ENCODE results near the gene MINDY4. TPM values are rescaled to one million over a fixed set of nuclear protein-coding genes. Genes with fewer than 3 reads are reported as not detected.

Gene MINDY4
- total RNA-seq, 1 experiment from 2014 or later, result 9.2 TPM

- no TSS peak for BruUV-seq (replicated peaks)
- H3K27ac Mint-ChIP-seq (ENCODE audit: low read depth, unreplicated experiment), result no peak overlapping the region
- intact Hi-C loops (cut with micrococcal nuclease), result no loop called here
- no peaks in the 10 kb centered on the region for H3K36me3 Mint-ChIP-seq (ENCODE audit: insufficient read depth, unreplicated experiment)
- H3K4me3 Mint-ChIP-seq (ENCODE audit: unreplicated experiment), result no peak overlapping the region
- ChIA-PET POLR2A (no interaction called here), CTCF (interaction anchor here (3.8 kb wide), 1 partner anchor 28 kb away, joined by 13 read pairs; no protein-coding TSS in a partner anchor)
- no peak for DNase-seq (ENCODE audit: unreplicated experiment)
- H3K4me1 Mint-ChIP-seq (ENCODE audit: insufficient read depth, unreplicated experiment), result peaks cover 13% of the 10 kb centered on the region
- H3K27me3 Mint-ChIP-seq (ENCODE audit: insufficient read depth, unreplicated experiment), result no peaks in the 10 kb centered on the region
- no peaks in the 10 kb centered on the region for H3K9me3 Mint-ChIP-seq (ENCODE audit: unreplicated experiment)
- TF ChIP-seq, protein P1, sequence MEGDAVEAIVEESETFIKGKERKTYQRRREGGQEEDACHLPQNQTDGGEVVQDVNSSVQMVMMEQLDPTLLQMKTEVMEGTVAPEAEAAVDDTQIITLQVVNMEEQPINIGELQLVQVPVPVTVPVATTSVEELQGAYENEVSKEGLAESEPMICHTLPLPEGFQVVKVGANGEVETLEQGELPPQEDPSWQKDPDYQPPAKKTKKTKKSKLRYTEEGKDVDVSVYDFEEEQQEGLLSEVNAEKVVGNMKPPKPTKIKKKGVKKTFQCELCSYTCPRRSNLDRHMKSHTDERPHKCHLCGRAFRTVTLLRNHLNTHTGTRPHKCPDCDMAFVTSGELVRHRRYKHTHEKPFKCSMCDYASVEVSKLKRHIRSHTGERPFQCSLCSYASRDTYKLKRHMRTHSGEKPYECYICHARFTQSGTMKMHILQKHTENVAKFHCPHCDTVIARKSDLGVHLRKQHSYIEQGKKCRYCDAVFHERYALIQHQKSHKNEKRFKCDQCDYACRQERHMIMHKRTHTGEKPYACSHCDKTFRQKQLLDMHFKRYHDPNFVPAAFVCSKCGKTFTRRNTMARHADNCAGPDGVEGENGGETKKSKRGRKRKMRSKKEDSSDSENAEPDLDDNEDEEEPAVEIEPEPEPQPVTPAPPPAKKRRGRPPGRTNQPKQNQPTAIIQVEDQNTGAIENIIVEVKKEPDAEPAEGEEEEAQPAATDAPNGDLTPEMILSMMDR (IDR thresholded peaks at IDR 0.05; ENCODE audit: unreplicated experiment), result no peak
Observed at GRCh38 chr7:30911133-30911532, 139.9 kb downstream of the MINDY4 start.

DNA sequence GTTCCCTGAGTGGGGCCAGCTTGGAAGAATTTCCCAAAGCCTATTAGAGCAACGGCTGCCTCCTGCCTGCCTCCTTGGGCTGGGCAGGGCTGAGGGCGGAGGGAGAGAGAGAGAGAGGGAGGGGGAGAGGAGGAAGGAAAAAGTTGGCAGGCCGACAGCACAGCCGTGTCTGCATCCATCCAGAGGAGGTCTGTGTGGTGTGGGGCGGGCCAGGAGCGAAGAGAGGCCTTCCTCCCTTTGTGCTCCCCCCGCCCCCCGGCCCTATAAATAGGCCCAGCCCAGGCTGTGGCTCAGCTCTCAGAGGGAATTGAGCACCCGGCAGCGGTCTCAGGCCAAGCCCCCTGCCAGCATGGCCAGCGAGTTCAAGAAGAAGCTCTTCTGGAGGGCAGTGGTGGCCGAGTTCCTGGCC is 140.3 kb downstream of the MINDY4 start, which contains the start of gene AQP1:
TSS of gene AQP1 (plus strand) at position 293 of the 409 bp plus-strand sequence. CDS start at position 350, 57 bp downstream.
- Mint-ChIP-seq H3K27me3 (ENCODE audit: insufficient read depth, unreplicated experiment) (no peaks in the 10 kb centered on the region), H3K4me3 (ENCODE audit: unreplicated experiment) (no peak within 1 kb of the TSS), H3K9me3 (ENCODE audit: unreplicated experiment) (no peaks in the 10 kb centered on the region), H3K27ac (ENCODE audit: low read depth, unreplicated experiment) (no peak within 1 kb of the TSS), H3K36me3 (ENCODE audit: insufficient read depth, unreplicated experiment) (no peaks in the 10 kb centered on the region), H3K4me1 (ENCODE audit: insufficient read depth, unreplicated experiment) (peaks cover 9% of the 10 kb centered on the region)
- CTCF ChIA-PET, result no interaction called here
- no peak for DNase-seq (ENCODE audit: unreplicated experiment)
- POLR2A ChIA-PET, result no interaction called here
- no TSS peak for BruUV-seq (replicated peaks)
- intact Hi-C loops (cut with micrococcal nuclease), result no loop called here
- TF ChIP-seq, protein P1 (IDR thresholded peaks at IDR 0.05; ENCODE audit: unreplicated experiment), result no peak

- TF ChIP-seq, protein P1 (IDR thresholded peaks at IDR 0.05; ENCODE audit: unreplicated experiment), result no peak
- H3K36me3 Mint-ChIP-seq (ENCODE audit: insufficient read depth, unreplicated experiment), result no peaks in the 10 kb centered on the region
- no TSS peak for BruUV-seq (replicated peaks)
- DNase-seq (ENCODE audit: unreplicated experiment), result no peak
- CTCF ChIA-PET, result interaction anchor here (0.8 kb wide), 1 partner anchor 72 kb away, joined by 3 read pairs; no protein-coding TSS in a partner anchor
- POLR2A ChIA-PET, result no interaction called here
- H3K4me3 Mint-ChIP-seq (ENCODE audit: unreplicated experiment), result no peak overlapping the region
- no peak overlapping the region for H3K27ac Mint-ChIP-seq (ENCODE audit: low read depth, unreplicated experiment)
- intact Hi-C loops (cut with micrococcal nuclease), result no loop called here
- H3K9me3 Mint-ChIP-seq (ENCODE audit: unreplicated experiment), result no peaks in the 10 kb centered on the region
- H3K27me3 Mint-ChIP-seq (ENCODE audit: insufficient read depth, unreplicated experiment), result no peaks in the 10 kb centered on the region
- peaks cover 8% of the 10 kb centered on the region for H3K4me1 Mint-ChIP-seq (ENCODE audit: insufficient read depth, unreplicated experiment)
Observed at GRCh38 chr7:30912021-30912730, 141.0 kb downstream of the MINDY4 start.

DNA sequence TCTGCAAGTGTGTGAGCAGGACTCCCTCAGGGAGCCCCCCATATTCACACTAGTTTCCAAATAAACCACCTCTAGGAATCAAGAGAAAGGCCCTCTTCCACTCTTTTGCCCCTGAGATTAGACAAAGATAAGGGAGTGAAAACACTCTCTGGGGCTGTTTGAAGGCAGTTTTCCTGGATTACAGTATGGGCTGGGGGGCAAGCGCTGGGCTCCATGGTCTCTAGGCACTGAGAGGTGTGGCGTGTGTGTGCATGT is 141.4 kb downstream of the MINDY4 start:
- DNase-seq (ENCODE audit: unreplicated experiment), result no peak
- Mint-ChIP-seq H3K4me1 (ENCODE audit: insufficient read depth, unreplicated experiment) (peaks cover 8% of the 10 kb centered on the region), H3K9me3 (ENCODE audit: unreplicated experiment) (no peaks in the 10 kb centered on the region), H3K4me3 (ENCODE audit: unreplicated experiment) (no peak overlapping the region), H3K36me3 (ENCODE audit: insufficient read depth, unreplicated experiment) (no peaks in the 10 kb centered on the region), H3K27ac (ENCODE audit: low read depth, unreplicated experiment) (no peak overlapping the region), H3K27me3 (ENCODE audit: insufficient read depth, unreplicated experiment) (no peaks in the 10 kb centered on the region)
- POLR2A ChIA-PET, result no interaction called here
- CTCF ChIA-PET, result interaction anchor here (0.8 kb wide), 1 partner anchor 71 kb away, joined by 3 read pairs; no protein-coding TSS in a partner anchor
- TF ChIP-seq, protein P1 (IDR thresholded peaks at IDR 0.05; ENCODE audit: unreplicated experiment), result no peak
- intact Hi-C loops (cut with micrococcal nuclease), result no loop called here
- BruUV-seq (replicated peaks), result no TSS peak

All from MCF 10A (cell line).